ENCODE results near the gene SERTM2.
"Not testable (repeated sequence)": the region's sequence is repeated elsewhere in the genome, so short reads cannot be mapped to it uniquely, and the experiment has no call there.

The SERTM2 gene

GRCh38 chrX:111511477-111511876, at the start of gene SERTM2:
TSS of gene SERTM2 (plus strand) at chrX:111511645. CDS start at chrX:111518858, 7,213 bp downstream.
- DNase-seq = no peak

GRCh38 chrX:111465669-111466068, 45.8 kb upstream of the SERTM2 start:
- DNase-seq = no peak

GRCh38 chrX:111467896-111468295, 43.5 kb upstream of the SERTM2 start:
- DNase-seq = no peak

GRCh38 chrX:111470681-111471403, 40.6 kb upstream of the SERTM2 start:
- no peak for DNase-seq

GRCh38 chrX:111481896-111482295, 29.5 kb upstream of the SERTM2 start:
- DNase-seq = no peak

GRCh38 chrX:111483135-111483534, 28.3 kb upstream of the SERTM2 start:
- peak; percentile 35 for DNase-seq

- DNase-seq = no peak
Observed at GRCh38 chrX:111483881-111484280, 27.6 kb upstream of the SERTM2 start.

GRCh38 chrX:111490688-111491087, 20.8 kb upstream of the SERTM2 start:
- no peak for DNase-seq

- no peak for DNase-seq
Observed at GRCh38 chrX:111492085-111492484, 19.4 kb upstream of the SERTM2 start.

- DNase-seq = no peak
Observed at GRCh38 chrX:111498538-111499103, 12.8 kb upstream of the SERTM2 start.

- no peak for DNase-seq
Observed at GRCh38 chrX:111503485-111503993, 7.9 kb upstream of the SERTM2 start.

GRCh38 chrX:111504941-111505340, 6.5 kb upstream of the SERTM2 start:
- DNase-seq = no peak

GRCh38 chrX:111505783-111506182, 5.7 kb upstream of the SERTM2 start:
- no peak for DNase-seq

- DNase-seq = no peak
Observed at GRCh38 chrX:111506826-111507225, 4.6 kb upstream of the SERTM2 start.

GRCh38 chrX:111507933-111508332, 3.5 kb upstream of the SERTM2 start:
- no peak for DNase-seq

- DNase-seq = no peak
Observed at GRCh38 chrX:111515298-111515697, 3.9 kb downstream of the SERTM2 start.

GRCh38 chrX:111518667-111519066, 7.2 kb downstream of the SERTM2 start:
- no peak for DNase-seq

- peak; percentile 1 for DNase-seq
Observed at GRCh38 chrX:111519215-111519614, 7.8 kb downstream of the SERTM2 start.

- DNase-seq = no peak
Observed at GRCh38 chrX:111520506-111520905, 9.1 kb downstream of the SERTM2 start.

GRCh38 chrX:111521169-111521568, 9.7 kb downstream of the SERTM2 start:
- no peak for DNase-seq

- DNase-seq = no peak
Observed at GRCh38 chrX:111543212-111543741, 31.8 kb downstream of the SERTM2 start.

GRCh38 chrX:111549235-111549634, 37.8 kb downstream of the SERTM2 start:
- DNase-seq = not testable (repeated sequence)

- no peak for DNase-seq
Observed at GRCh38 chrX:111555406-111555958, 44.0 kb downstream of the SERTM2 start.

- peak; percentile 9 for DNase-seq
Observed at GRCh38 chrX:111560801-111561200, 49.4 kb downstream of the SERTM2 start.
